Stimulated activated memory B cell treated with anti-CD40 and anti-IgM and Interleukin-4, amounts not matched to agents 10 μg/mL and 1 μg/mL and 100 μg/mL, for 72 hours (primary cell): ENCODE results near the gene OR2F1.
"Not testable (repeated sequence)": the region's sequence is repeated elsewhere in the genome, so short reads cannot be mapped to it uniquely, and the experiment has no call there.

ENCODE experiments used
- ATAC-seq: fragments of 150-1000 bp; cut with Tn5 transposase; 2 replicates; pipeline ENCODE4 v1.10.0; 2021
- H3K27ac Mint-ChIP-seq: one replicate; pipeline ENCODE4 v1.8.0; 2022; ENCODE audit warnings: mild to moderate bottlenecking, mixed read lengths
- H3K27me3 Mint-ChIP-seq: one replicate; pipeline ENCODE4 v1.8.0; 2022; ENCODE audit warnings: mixed read lengths
- H3K36me3 Mint-ChIP-seq: one replicate; pipeline ENCODE4 v1.8.0; 2022; ENCODE audit warnings: mixed read lengths
- H3K4me1 Mint-ChIP-seq: one replicate; pipeline ENCODE4 v1.8.0; 2022; ENCODE audit warnings: mixed read lengths
- H3K4me3 Mint-ChIP-seq: one replicate; pipeline ENCODE4 v1.8.0; 2022; ENCODE audit warnings: mild to moderate bottlenecking, moderate library complexity, mixed read lengths
- H3K9me3 Mint-ChIP-seq: one replicate; pipeline ENCODE4 v1.8.0; 2022; ENCODE audit warnings: mixed read lengths

Gene OR2F1

GRCh38 chr7:144010821-144011220 is 56.2 kb downstream of the OR2F1 start:
- not testable (repeated sequence) for H3K4me3 Mint-ChIP-seq, H3K27ac Mint-ChIP-seq, H3K36me3 Mint-ChIP-seq, H3K4me1 Mint-ChIP-seq, ATAC-seq, H3K27me3 Mint-ChIP-seq
- H3K9me3 Mint-ChIP-seq = peaks cover 17% of the 10 kb centered on the region

DNA sequence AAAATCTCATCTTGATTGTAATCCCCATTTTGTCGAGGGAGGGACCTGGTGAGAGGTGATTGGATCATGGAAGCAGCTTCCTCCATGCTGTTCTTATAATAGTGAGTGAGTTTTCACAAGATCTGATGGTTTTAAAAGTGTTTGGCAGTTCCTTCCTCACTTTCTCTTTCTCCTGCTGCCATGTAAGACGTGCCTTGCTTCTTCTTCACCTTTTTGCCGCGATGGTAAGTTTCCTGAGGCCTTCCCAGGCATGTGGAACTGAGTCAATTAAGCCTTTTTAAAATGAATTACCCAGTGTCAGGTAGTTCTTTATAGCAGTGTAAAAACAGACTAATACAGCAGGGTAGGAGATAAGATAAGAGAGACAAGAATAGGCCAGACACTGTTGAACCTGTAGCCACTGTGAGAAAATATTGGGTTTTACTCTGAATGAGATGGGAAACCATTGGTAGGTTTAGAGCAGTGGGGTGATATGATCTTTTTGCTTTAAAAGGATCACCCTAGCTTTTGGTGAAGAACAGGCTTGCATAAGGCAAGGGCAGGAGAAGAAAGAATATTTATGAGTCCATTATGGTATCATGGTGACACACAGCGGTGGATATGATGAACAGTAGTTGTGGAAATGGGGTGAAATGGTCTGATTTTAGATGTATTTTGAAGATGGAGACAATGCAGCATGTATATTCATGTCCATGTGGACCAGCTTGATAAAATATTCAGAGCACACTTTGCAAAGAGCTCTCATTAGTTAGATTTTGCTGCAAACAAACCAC is 57.0 kb downstream of the OR2F1 start:
- H3K27me3 Mint-ChIP-seq = no peaks in the 10 kb centered on the region
- ATAC-seq = no peak
- no peak overlapping the region for H3K27ac Mint-ChIP-seq
- H3K4me1 Mint-ChIP-seq = no peaks in the 10 kb centered on the region
- no peak overlapping the region for H3K4me3 Mint-ChIP-seq
- no peaks in the 10 kb centered on the region for H3K36me3 Mint-ChIP-seq
- H3K9me3 Mint-ChIP-seq = peaks cover 17% of the 10 kb centered on the region
